ENCODE results near the gene DGCR2. TPM values are rescaled to one million over a fixed set of nuclear protein-coding genes. Genes with fewer than 3 reads are reported as not detected.
"Not testable (repeated sequence)": the region's sequence is repeated elsewhere in the genome, so short reads cannot be mapped to it uniquely, and the experiment has no call there.

Gene DGCR2
- total RNA-seq, 1 donor from 2014 or later = 33.1 TPM

- DNase-seq (no peak), ATAC-seq (no peak)
- intact Hi-C loops (cut with micrococcal nuclease) = no loop called here
These were observed 122.8 kb downstream of the DGCR2 start for GRCh38 chr22:18999416-18999815.

- intact Hi-C loops (cut with micrococcal nuclease) = no loop called here
- DNase-seq = no peak
- no peak for ATAC-seq
These were observed 123.2 kb downstream of the DGCR2 start for GRCh38 chr22:18999008-18999407.

GRCh38 chr22:18997925-18998315 lies 124.3 kb downstream of the DGCR2 start:
- DNase-seq (no peak), ATAC-seq (no peak)
- intact Hi-C loops (cut with micrococcal nuclease) = no loop called here

GRCh38 chr22:18997306-18997924 lies 124.8 kb downstream of the DGCR2 start:
- intact Hi-C loops (cut with micrococcal nuclease) = no loop called here
- ATAC-seq (no peak), DNase-seq (no peak)

- intact Hi-C loops (cut with micrococcal nuclease) = no loop called here
- DNase-seq (no peak), ATAC-seq (no peak)
These were observed 125.8 kb downstream of the DGCR2 start for GRCh38 chr22:18996376-18996900.

GRCh38 chr22:18995327-18995711 lies 126.9 kb downstream of the DGCR2 start:
- DNase-seq (no peak), ATAC-seq (no peak)
- intact Hi-C loops (cut with micrococcal nuclease) = no loop called here

GRCh38 chr22:18994701-18995326 lies 127.4 kb downstream of the DGCR2 start:
- ATAC-seq = no peak
- DNase-seq = no peak
- intact Hi-C loops (cut with micrococcal nuclease) = no loop called here

GRCh38 chr22:18994056-18994455 lies 128.2 kb downstream of the DGCR2 start:
- ATAC-seq (no peak), DNase-seq (no peak)
- intact Hi-C loops (cut with micrococcal nuclease) = no loop called here

GRCh38 chr22:18992543-18993198 lies 129.5 kb downstream of the DGCR2 start:
- ATAC-seq (no peak), DNase-seq (no peak)
- intact Hi-C loops (cut with micrococcal nuclease) = no loop called here

GRCh38 chr22:18991821-18992442 lies 130.3 kb downstream of the DGCR2 start:
- DNase-seq (no peak), ATAC-seq (no peak)
- intact Hi-C loops (cut with micrococcal nuclease) = no loop called here

- ATAC-seq (no peak), DNase-seq (no peak)
- intact Hi-C loops (cut with micrococcal nuclease) = no loop called here
These were observed 131.1 kb downstream of the DGCR2 start for GRCh38 chr22:18991138-18991432.

- ATAC-seq (no peak), DNase-seq (no peak)
- intact Hi-C loops (cut with micrococcal nuclease) = no loop called here
These were observed 131.7 kb downstream of the DGCR2 start for GRCh38 chr22:18990355-18991137.

- DNase-seq = no peak
- ATAC-seq = no peak
- intact Hi-C loops (cut with micrococcal nuclease) = no loop called here
These were observed 133.3 kb downstream of the DGCR2 start for GRCh38 chr22:18988958-18989357.

GRCh38 chr22:18987765-18988164 lies 134.4 kb downstream of the DGCR2 start:
- no peak for ATAC-seq
- no peak for DNase-seq
- intact Hi-C loops (cut with micrococcal nuclease) = no loop called here

GRCh38 chr22:18987114-18987513 lies 135.1 kb downstream of the DGCR2 start:
- ATAC-seq = not testable (repeated sequence)

More at GRCh38 chr22:18987114-18987513, 135.1 kb downstream of the DGCR2 start:
- intact Hi-C loops (cut with micrococcal nuclease); DNase-seq: not testable (repeated sequence)

Other genes starting within 250 kb of the DGCR2 start
- 11.2 TPM for gene DGCR6, start 216.1 kb downstream of the DGCR2 start, total RNA-seq
- 9.1 TPM for gene PRODH, start 186.1 kb downstream of the DGCR2 start, total RNA-seq
- not detected for gene TSSK2, start 8.9 kb upstream of the DGCR2 start, total RNA-seq
- gene ESS2, start 22.2 kb upstream of the DGCR2 start, total RNA-seq = 9.3 TPM
- gene GSC2, start 27.9 kb upstream of the DGCR2 start, total RNA-seq = not detected
- 27.8 TPM for gene SLC25A1, start 56.3 kb upstream of the DGCR2 start, total RNA-seq
- 9.6 TPM for gene CLTCL1, start 169.3 kb upstream of the DGCR2 start, total RNA-seq